Endothelial cell of umbilical vein (primary cell): ENCODE results near the gene EFCAB8. TPM values are rescaled to one million over a fixed set of nuclear protein-coding genes. Genes with fewer than 3 reads are reported as not detected.

Source experiments
- BruUV-seq: library from RNA; stranded (reverse); fragments of 400-500 nt; replicated peaks from 2 replicates; lab custom pipeline; 2021; lab: Mats Ljungman, UMichigan
- CTCF ChIA-PET: fragments of 300-600, 350-600 bp; sonication (Branson Sonifier 250); formaldehyde crosslinking; loops from one replicate; lab custom pipeline; 2021; ENCODE audit warnings: antibody characterized with exemption, inconsistent platforms; lab: Charles Lee
- POLR2A ChIA-PET: fragments of 300-600, 350-600 bp; sonication (Branson Sonifier 250); formaldehyde crosslinking; loops from one replicate; lab custom pipeline; 2021; ENCODE audit warnings: antibody characterized with exemption, inconsistent platforms; lab: Charles Lee
- DNase-seq: peaks from one replicate; pipeline ENCODE4 v3.0.0-alpha.2; 2011; ENCODE audit warnings: low read depth, low spot score
- FAIRE-seq: peaks from 2 replicates; lab custom pipeline; 2011; peaks lifted over from hg19 to GRCh38; lab: Jason Lieb, UNC
- H2AFZ ChIP-seq: 2 replicates; pipeline ENCODE4 v1.6.0; 2012; ENCODE audit warnings: low read depth, low read length, control low read depth, inconsistent platforms
- H3K27ac ChIP-seq: 2 replicates; pipeline ENCODE4 v1.5.1; 2011; ENCODE audit warnings: low read depth, mild to moderate bottlenecking, control low read depth, low read length, moderate library complexity; ENCODE audit not compliant: insufficient read depth
- H3K27me3 ChIP-seq, 2 experiments: 2 replicates each; pipeline versions ENCODE4 v1.6.0 to v1.6.1; 2011; ENCODE audit warnings: low read length in 2 of 2, mixed read lengths in 1 of 2; ENCODE audit not compliant: control insufficient read depth in 2 of 2, insufficient read depth in 2 of 2
- H3K36me3 ChIP-seq, 2 experiments: 2 replicates in 1 of 2; 3 replicates in 1 of 2; pipeline ENCODE4 v1.5.1; 2011; ENCODE audit warnings: low read length in 2 of 2, mild to moderate bottlenecking in 1 of 2, moderate library complexity in 1 of 2; ENCODE audit not compliant: control insufficient read depth in 2 of 2, insufficient read depth in 2 of 2; ENCODE audit errors: extremely low read depth in 1 of 2
- H3K4me1 ChIP-seq: 3 replicates; pipeline ENCODE4 v1.5.1; 2011; ENCODE audit warnings: mild to moderate bottlenecking, low read length; ENCODE audit not compliant: control insufficient read depth, insufficient read depth; ENCODE audit errors: extremely low read depth
- H3K4me2 ChIP-seq: 2 replicates; pipeline ENCODE4 v1.6.1; 2011; ENCODE audit warnings: low read length, control low read depth, mixed read lengths; ENCODE audit not compliant: insufficient read depth
- H3K4me3 ChIP-seq, 3 experiments: fragments of 200-600 bp in 1 of 3; sonication (generic), shearing (Covaris generic) in 1 of 3; replicated peaks in 1 of 3; 2 replicates each; pipeline ENCODE4 v1.5.1; 2011 to 2016; ENCODE audit warnings: control low read depth in 3 of 3, low read length in 3 of 3, mild to moderate bottlenecking in 2 of 3, inconsistent platforms in 1 of 3, low read depth in 1 of 3, moderate library complexity in 1 of 3; ENCODE audit not compliant: insufficient read depth in 1 of 3
- H3K79me2 ChIP-seq: 2 replicates; pipeline ENCODE4 v1.6.0; 2012; ENCODE audit warnings: low read length, inconsistent platforms; ENCODE audit not compliant: control insufficient read depth, insufficient read depth
- H3K9ac ChIP-seq: replicated peaks from 2 replicates; pipeline ENCODE3; 2011; ENCODE audit warnings: low read length, control low read depth; ENCODE audit not compliant: insufficient read depth; ENCODE audit errors: extremely low read depth
- H3K9me1 ChIP-seq: replicated peaks from 3 replicates; pipeline ENCODE4 v1.6.0; 2011; ENCODE audit warnings: mild to moderate bottlenecking, low read length; ENCODE audit not compliant: control insufficient read depth, insufficient read depth; ENCODE audit errors: extremely low read depth
- H3K9me3 ChIP-seq: replicated peaks from 2 replicates; pipeline ENCODE4 v1.5.1; 2012; ENCODE audit warnings: low read length, inconsistent platforms; ENCODE audit not compliant: control insufficient read depth, insufficient read depth
- H4K20me1 ChIP-seq: replicated peaks from 2 replicates; pipeline ENCODE3; 2011; ENCODE audit warnings: mild to moderate bottlenecking, low read length; ENCODE audit not compliant: control insufficient read depth, insufficient read depth; ENCODE audit errors: extremely low read depth
- CTCF ChIP-seq, 2 donors: IDR thresholded peaks; 1 replicate in 1 of 2; 2 replicates in 1 of 2; pipeline ENCODE4 v1.5.1; 2011; ENCODE audit warnings: low read length in 2 of 2, mild to moderate bottlenecking in 2 of 2, moderate library complexity in 2 of 2, control low read depth in 1 of 2, inconsistent platforms in 1 of 2, low read depth in 1 of 2; ENCODE audit not compliant: insufficient read depth in 1 of 2; ENCODE audit errors: extremely low read depth in 1 of 2
- EZH2 ChIP-seq: IDR thresholded peaks from 2 replicates; pipeline ENCODE4 v1.6.1; 2012; ENCODE audit warnings: borderline replicate concordance, low read depth, mild to moderate bottlenecking, moderate library complexity, low read length, inconsistent platforms; ENCODE audit not compliant: severe bottlenecking
- FOS ChIP-seq: IDR thresholded peaks from 2 replicates; pipeline ENCODE4 v1.6.1; 2011; ENCODE audit warnings: mild to moderate bottlenecking, low read length, moderate library complexity, borderline replicate concordance; ENCODE audit not compliant: insufficient read depth
- GATA2 ChIP-seq: IDR thresholded peaks from 2 replicates; pipeline ENCODE4 v1.7.0; 2011; ENCODE audit warnings: low read depth, mild to moderate bottlenecking, moderate library complexity, mixed read lengths, low read length; ENCODE audit not compliant: insufficient read length, insufficient read depth
- JUN ChIP-seq: IDR thresholded peaks from 2 replicates; pipeline ENCODE4 v1.6.1; 2011; ENCODE audit warnings: borderline replicate concordance, low read depth; ENCODE audit not compliant: insufficient read length, insufficient read depth
- MAX ChIP-seq: IDR thresholded peaks from 2 replicates; pipeline ENCODE4 v1.6.1; 2011; ENCODE audit not compliant: insufficient read depth, insufficient read length
- MYC ChIP-seq: IDR thresholded peaks from one replicate; pipeline ENCODE4 v1.6.1; 2011; ENCODE audit warnings: mild to moderate bottlenecking, low read depth, low read length
- POLR2A ChIP-seq: IDR thresholded peaks from 2 replicates; pipeline ENCODE4 v1.6.1; 2012; ENCODE audit warnings: low read depth, mild to moderate bottlenecking, control low read depth, low read length
- POLR2AphosphoS5 ChIP-seq: IDR thresholded peaks from 2 replicates; pipeline ENCODE4 v1.6.1; 2012; ENCODE audit warnings: low read depth, mild to moderate bottlenecking, control low read depth, low read length, moderate library complexity; ENCODE audit not compliant: insufficient read depth
- dilution Hi-C: fragments of 300-500 bp; cut with MboI; formaldehyde crosslinking; loops from one replicate; pipeline ENCODE4 v1.15.0; 2019; ENCODE audit warnings: low sequenced_read_pairs; ENCODE audit not compliant: extremely low pct_ligation_motif_present
- intact Hi-C: fragments of 100-400 bp; cut with micrococcal nuclease; formaldehyde crosslinking; loops from one replicate; pipeline ENCODE4 v1.10.0; 2022
- polyA plus RNA-seq, 4 experiments: library from polyadenylated mRNA; depleted of rRNA in 3 of 4; stranded (reverse) in 3 of 4; unstranded in 1 of 4; fragments of >200 nt; gene quantifications; 2 replicates each; pipeline versions ENCODE4 v1.2.1 to v1.2.3, GENCODE V29; 2011 to 2012; ENCODE audit warnings: missing spikeins in 1 of 4
- total RNA-seq: library from RNA; stranded (reverse); gene quantifications from 2 replicates; pipeline ENCODE4 v1.2.3, GENCODE V29; 2021

The EFCAB8 gene
- total and polyA plus RNA-seq, 2 donors (not counting 3 experiments of a cell fraction or from before 2014, with no cell fraction given) = 0.01 to 0.31 TPM

- H3K9me1 ChIP-seq = no peaks in the 10 kb centered on the region
- H2AFZ ChIP-seq = no peak overlapping the region
- H3K9ac ChIP-seq = no peak overlapping the region
- BruUV-seq = no TSS peak
- no peak overlapping the region for H3K27ac ChIP-seq
- no peak for FAIRE-seq
- H3K79me2 ChIP-seq = no peaks in the 10 kb centered on the region
- ChIA-PET CTCF (interaction anchor here (1.2 kb wide), 1 partner anchor 15 kb away, joined by 3 read pairs; no protein-coding TSS in a partner anchor), POLR2A (no interaction called here)
- dilution Hi-C loops = no loop called here
- intact Hi-C loops = no loop called here
- no peak for DNase-seq
- peaks cover 2 to 6% of the 10 kb centered on the region in 2 experiments for H3K36me3 ChIP-seq
- H3K27me3 ChIP-seq = no peaks in the 10 kb centered on the region
- H4K20me1 ChIP-seq = no peaks in the 10 kb centered on the region
- H3K4me1 ChIP-seq = no peaks in the 10 kb centered on the region
- H3K9me3 ChIP-seq = no peaks in the 10 kb centered on the region
- no peak overlapping the region for H3K4me3 ChIP-seq
- no peak for TF ChIP-seq GATA2
- TF ChIP-seq POLR2AphosphoS5 = no peak
- TF ChIP-seq JUN = no peak
- TF ChIP-seq CTCF (IDR thresholded peaks at IDR 0.05; ENCODE audit: extremely low read depth in 1 of 2, insufficient read depth in 1 of 2, low read depth in 1 of 2, low read length in 2 of 2) = no peak
- TF ChIP-seq MAX = no peak
- TF ChIP-seq EZH2 = no peak
- no peak for TF ChIP-seq FOS
- TF ChIP-seq POLR2A = no peak
- TF ChIP-seq MYC = no peak
- no peak overlapping the region for H3K4me2 ChIP-seq
Measured at GRCh38 chr20:32858189-32858588, 534 bp upstream of the EFCAB8 start.
